Mesenchymal stem cell (in vitro differentiated cells and primary cell): ENCODE measurements around the gene NT5C2.
"Not testable (repeated sequence)": the region's sequence is repeated elsewhere in the genome, so short reads cannot be mapped to it uniquely, and the experiment has no call there.

Experiments
- DNase-seq: peaks from one replicate; pipeline ENCODE4 v3.0.0-alpha.2; 2013
- H2AFZ ChIP-seq: one replicate; pipeline ENCODE4 v1.6.1; 2013; ENCODE audit warnings: low read depth, mild to moderate bottlenecking, control low read depth, inconsistent platforms, low read length, moderate library complexity
- H2AK5ac ChIP-seq: 2 replicates; pipeline ENCODE4 v1.6.1; 2013; ENCODE audit warnings: low read length, moderate library complexity, mild to moderate bottlenecking, inconsistent platforms; ENCODE audit not compliant: severe bottlenecking
- H2BK120ac ChIP-seq: one replicate; pipeline ENCODE4 v1.6.1; 2013; ENCODE audit warnings: low read depth, mild to moderate bottlenecking, inconsistent platforms, low read length, moderate library complexity
- H2BK12ac ChIP-seq, 2 experiments: one replicate each; pipeline ENCODE4 v1.6.1; 2013; ENCODE audit warnings: inconsistent platforms in 2 of 2, low read length in 2 of 2, mild to moderate bottlenecking in 2 of 2, moderate library complexity in 2 of 2, control low read depth in 1 of 2
- H2BK15ac ChIP-seq: one replicate; pipeline ENCODE4 v1.6.1; 2013; ENCODE audit warnings: mild to moderate bottlenecking, low read depth, inconsistent platforms; ENCODE audit not compliant: poor library complexity, severe bottlenecking
- H2BK5ac ChIP-seq: 2 replicates; pipeline ENCODE4 v1.6.1; 2013; ENCODE audit warnings: low read depth, mild to moderate bottlenecking, low read length, control low read depth, inconsistent platforms; ENCODE audit not compliant: poor library complexity, severe bottlenecking
- H3K14ac ChIP-seq, 2 experiments: one replicate each; pipeline ENCODE4 v1.6.1; 2013; ENCODE audit warnings: inconsistent platforms in 2 of 2, low read length in 2 of 2, control low read depth in 1 of 2, mild to moderate bottlenecking in 1 of 2, moderate library complexity in 1 of 2
- H3K18ac ChIP-seq, 2 experiments: one replicate each; pipeline ENCODE4 v1.6.1; 2013; ENCODE audit warnings: inconsistent platforms in 2 of 2, low read length in 2 of 2, control low read depth in 1 of 2, low read depth in 1 of 2, mild to moderate bottlenecking in 1 of 2
- H3K23ac ChIP-seq, 2 experiments: one replicate each; pipeline ENCODE4 v1.6.1; 2013; ENCODE audit warnings: inconsistent platforms in 2 of 2, low read length in 2 of 2, mild to moderate bottlenecking in 2 of 2, moderate library complexity in 2 of 2, control low read depth in 1 of 2
- H3K27ac ChIP-seq: 2 replicates; pipeline ENCODE4 v1.5.1; 2013; ENCODE audit warnings: mild to moderate bottlenecking, moderate library complexity, low read length, control low read depth, inconsistent platforms; ENCODE audit not compliant: poor library complexity, severe bottlenecking
- H3K27me3 ChIP-seq, 2 experiments: 2 replicates each; pipeline versions ENCODE4 v1.6.1 to v1.7.0; 2013; ENCODE audit warnings: low read length in 2 of 2, mild to moderate bottlenecking in 2 of 2, moderate library complexity in 2 of 2, control low read depth in 1 of 2, inconsistent platforms in 1 of 2; ENCODE audit not compliant: control insufficient read depth in 1 of 2, insufficient read depth in 1 of 2
- H3K36me3 ChIP-seq, 2 experiments: 2 replicates each; pipeline versions ENCODE4 v1.6.1 to v1.7.0; 2013; ENCODE audit warnings: low read length in 2 of 2, control low read depth in 1 of 2, inconsistent platforms in 1 of 2, low read depth in 1 of 2, mild to moderate bottlenecking in 1 of 2; ENCODE audit not compliant: insufficient read depth in 2 of 2, control insufficient read depth in 1 of 2
- H3K4ac ChIP-seq, 2 experiments: one replicate each; pipeline ENCODE4 v1.6.1; 2013; ENCODE audit warnings: inconsistent platforms in 2 of 2, low read length in 2 of 2, mild to moderate bottlenecking in 2 of 2, moderate library complexity in 2 of 2, control low read depth in 1 of 2, low read depth in 1 of 2
- H3K4me1 ChIP-seq: 2 replicates; pipeline ENCODE4 v1.6.1; 2013; ENCODE audit warnings: low read depth, low read length, control low read depth; ENCODE audit not compliant: control insufficient read depth, insufficient read depth
- H3K4me2 ChIP-seq: 2 replicates; pipeline ENCODE4 v1.6.1; 2013; ENCODE audit warnings: low read length, mild to moderate bottlenecking, inconsistent platforms; ENCODE audit not compliant: poor library complexity, severe bottlenecking
- H3K4me3 ChIP-seq, 2 experiments: 2 replicates each; pipeline versions ENCODE4 v1.5.1 to v1.7.0; 2013; ENCODE audit warnings: low read length in 2 of 2, mild to moderate bottlenecking in 2 of 2, control low read depth in 1 of 2, low read depth in 1 of 2; ENCODE audit not compliant: insufficient read depth in 1 of 2
- H3K79me1 ChIP-seq: replicated peaks from 2 replicates; pipeline ENCODE4 v1.6.1; 2013; ENCODE audit warnings: mild to moderate bottlenecking, control low read depth, low read length, inconsistent platforms; ENCODE audit not compliant: poor library complexity, severe bottlenecking
- H3K9ac ChIP-seq: 2 replicates; pipeline ENCODE4 v1.7.0; 2013; ENCODE audit warnings: mild to moderate bottlenecking, low read length, moderate library complexity
- H3K9me3 ChIP-seq: 2 replicates; pipeline ENCODE4 v1.7.0; 2013; ENCODE audit warnings: mild to moderate bottlenecking, low read length; ENCODE audit not compliant: control insufficient read depth
- H4K8ac ChIP-seq: one replicate; pipeline ENCODE4 v1.6.1; 2013; ENCODE audit warnings: inconsistent platforms, mild to moderate bottlenecking, low read length, moderate library complexity
- H4K91ac ChIP-seq: one replicate; pipeline ENCODE4 v1.6.1; 2013; ENCODE audit warnings: mild to moderate bottlenecking, low read length, inconsistent platforms
- WGBS: methylation state at CpG from one replicate; pipeline ENCODE4 v1.1.7; 2013; ENCODE audit warnings: mixed read lengths; 5-methylcytosine and 5-hydroxymethylcytosine counted together

Gene NT5C2

DNA sequence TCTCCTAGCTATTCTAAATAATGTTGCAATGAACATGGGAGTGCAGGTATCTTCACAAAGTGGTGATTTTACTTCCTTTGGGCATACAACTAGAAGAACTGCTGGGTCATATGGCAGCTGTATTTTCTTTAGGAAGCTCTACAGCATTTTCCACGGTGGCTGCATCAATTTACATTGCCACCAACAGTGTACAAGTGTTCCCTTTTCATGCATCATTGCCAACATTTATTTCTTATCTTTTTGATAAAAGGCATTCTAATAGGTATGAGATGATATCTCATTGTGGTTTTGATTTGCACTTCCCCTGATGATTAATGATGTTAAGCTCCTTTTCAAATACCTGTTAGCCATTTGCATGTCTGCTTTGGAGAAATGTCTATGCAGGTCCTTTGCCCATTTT, 52.6 kb downstream of the NT5C2 start:
- H3K27ac ChIP-seq = no peak overlapping the region
- H3K79me1 ChIP-seq = peaks cover 23% of the 10 kb centered on the region
- no peak overlapping the region for H3K23ac ChIP-seq
- H4K91ac ChIP-seq = no peak overlapping the region
- WGBS = no CpG with 5 or more reads among the region's 1 CpG
- H4K8ac ChIP-seq = no peak overlapping the region
- H3K4ac ChIP-seq = no peak overlapping the region
- no peak overlapping the region for H3K14ac ChIP-seq
- H2AFZ ChIP-seq = no peak overlapping the region
- H3K4me1 ChIP-seq = peaks cover 2% of the 10 kb centered on the region
- no peak overlapping the region for H2BK15ac ChIP-seq
- H3K9ac ChIP-seq = no peak overlapping the region
- H3K36me3 ChIP-seq = peaks cover 17 to 60% of the 10 kb centered on the region in 2 experiments
- H3K18ac ChIP-seq = no peak overlapping the region
- H3K4me3 ChIP-seq = no peak overlapping the region
- no peak overlapping the region for H2BK12ac ChIP-seq
- H2AK5ac ChIP-seq = no peak overlapping the region
- no peaks in the 10 kb centered on the region for H3K9me3 ChIP-seq
- no peaks in the 10 kb centered on the region for H3K27me3 ChIP-seq
- no peak overlapping the region for H3K4me2 ChIP-seq
- H2BK120ac ChIP-seq = no peak overlapping the region
- DNase-seq = no peak
- H2BK5ac ChIP-seq = no peak overlapping the region

GRCh38 chr10:103139803-103140202, 53.3 kb downstream of the NT5C2 start:
- no peak overlapping the region for H2AFZ ChIP-seq
- no peak overlapping the region for H3K14ac ChIP-seq
- no peaks in the 10 kb centered on the region for H3K27me3 ChIP-seq
- H3K4ac ChIP-seq = no peak overlapping the region
- no peak overlapping the region for H2BK12ac ChIP-seq
- no peak overlapping the region for H2BK5ac ChIP-seq
- H3K18ac ChIP-seq = no peak overlapping the region
- no peak overlapping the region for H4K8ac ChIP-seq
- DNase-seq = no peak
- H2AK5ac ChIP-seq = no peak overlapping the region
- no peak overlapping the region for H4K91ac ChIP-seq
- H2BK15ac ChIP-seq = no peak overlapping the region
- H3K36me3 ChIP-seq = peaks cover 20 to 66% of the 10 kb centered on the region in 2 experiments
- H3K9ac ChIP-seq = no peak overlapping the region
- no peak overlapping the region for H3K23ac ChIP-seq
- no peaks in the 10 kb centered on the region for H3K9me3 ChIP-seq
- H2BK120ac ChIP-seq = no peak overlapping the region
- no peak overlapping the region for H3K4me3 ChIP-seq
- peaks cover 23% of the 10 kb centered on the region for H3K79me1 ChIP-seq
- H3K4me2 ChIP-seq = no peak overlapping the region
- no peak overlapping the region for H3K27ac ChIP-seq
- 97% methylated on average over 3 of the region's 3 CpGs for WGBS
- H3K4me1 ChIP-seq = peaks cover 2% of the 10 kb centered on the region

GRCh38 chr10:103135168-103135567, 57.9 kb downstream of the NT5C2 start:
- H2BK12ac ChIP-seq, H3K23ac ChIP-seq, H2AK5ac ChIP-seq, H3K4me1 ChIP-seq, H3K14ac ChIP-seq, H3K9ac ChIP-seq, H2BK120ac ChIP-seq, H3K4me2 ChIP-seq, H3K4me3 ChIP-seq, H3K9me3 ChIP-seq, H2AFZ ChIP-seq, DNase-seq, H3K4ac ChIP-seq, H3K27me3 ChIP-seq, H3K18ac ChIP-seq, H2BK15ac ChIP-seq, H2BK5ac ChIP-seq, H4K8ac ChIP-seq, H3K27ac ChIP-seq, H4K91ac ChIP-seq: not testable (repeated sequence)
- peaks cover 18% of the 10 kb centered on the region for H3K79me1 ChIP-seq
- peaks cover 28 to 76% of the 10 kb centered on the region in 2 experiments for H3K36me3 ChIP-seq
- 95% methylated on average over 3 of the region's 3 CpGs for WGBS

DNA sequence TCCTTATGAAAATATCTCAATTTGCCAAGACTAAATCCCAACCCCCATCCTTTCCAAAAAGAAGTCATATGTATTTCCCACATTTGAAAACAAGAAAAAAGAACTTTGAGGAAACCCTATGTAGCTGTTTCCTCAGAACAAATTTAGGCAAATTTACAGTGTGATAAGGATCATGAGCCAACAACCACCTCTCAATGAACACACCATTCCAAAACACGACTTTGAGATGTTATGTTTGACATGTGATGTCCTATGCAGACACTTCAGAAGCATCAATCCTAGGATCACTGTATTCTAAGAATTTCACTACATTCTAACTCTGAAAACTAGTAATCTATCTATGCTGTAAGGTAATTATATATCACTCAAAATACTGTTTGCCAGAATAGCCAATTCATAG, 62.2 kb downstream of the NT5C2 start:
- H2AFZ ChIP-seq = no peak overlapping the region
- no peak overlapping the region for H4K8ac ChIP-seq
- H2BK12ac ChIP-seq = no peak overlapping the region
- no peak overlapping the region for H3K18ac ChIP-seq
- no peak overlapping the region for H2BK5ac ChIP-seq
- peaks cover 18 to 47% of the 10 kb centered on the region in 2 experiments for H3K36me3 ChIP-seq
- H3K4me1 ChIP-seq = no peaks in the 10 kb centered on the region
- H3K27ac ChIP-seq = no peak overlapping the region
- no CpG with 5 or more reads among the region's 1 CpG for WGBS
- peaks cover 14% of the 10 kb centered on the region for H3K79me1 ChIP-seq
- DNase-seq = no peak
- no peak overlapping the region for H2AK5ac ChIP-seq
- no peak overlapping the region for H3K9ac ChIP-seq
- H3K14ac ChIP-seq = no peak overlapping the region
- H3K4me3 ChIP-seq = no peak overlapping the region
- no peak overlapping the region for H2BK15ac ChIP-seq
- no peak overlapping the region for H3K23ac ChIP-seq
- H3K4me2 ChIP-seq = no peak overlapping the region
- no peaks in the 10 kb centered on the region for H3K27me3 ChIP-seq
- H3K9me3 ChIP-seq = no peaks in the 10 kb centered on the region
- H3K4ac ChIP-seq = no peak overlapping the region
- no peak overlapping the region for H2BK120ac ChIP-seq
- no peak overlapping the region for H4K91ac ChIP-seq
